Coronary artery (tissue), 2 donors: Measurements from ENCODE around the gene PGC.
A peak's percentile ranks its signal among the peaks of the same experiment; 100 is the strongest.
"Not testable (repeated sequence)": the region's sequence is repeated elsewhere in the genome, so short reads cannot be mapped to it uniquely, and the experiment has no call there.

Experiments
- DNase-seq: peaks from one replicate; pipeline ENCODE4 v3.0.0-alpha.2; 2017; ENCODE audit warnings: low spot score
- H3K27ac ChIP-seq, 2 donors: fragments of 200-600 bp; sonication (generic); one replicate each; pipeline ENCODE4 v1.5.1; 2016 to 2019
- H3K4me3 ChIP-seq: fragments of 200-600 bp; sonication (generic); 2 replicates; pipeline ENCODE4 v1.5.1; 2016; ENCODE audit warnings: mild to moderate bottlenecking, moderate library complexity
- TF ChIP-seq, protein P1 (sequence below): fragments of 200-600 bp; sonication (generic); IDR thresholded peaks from one replicate; pipeline ENCODE4 v1.5.1; 2019; ENCODE audit warnings: antibody characterized with exemption

Gene PGC

DNA sequence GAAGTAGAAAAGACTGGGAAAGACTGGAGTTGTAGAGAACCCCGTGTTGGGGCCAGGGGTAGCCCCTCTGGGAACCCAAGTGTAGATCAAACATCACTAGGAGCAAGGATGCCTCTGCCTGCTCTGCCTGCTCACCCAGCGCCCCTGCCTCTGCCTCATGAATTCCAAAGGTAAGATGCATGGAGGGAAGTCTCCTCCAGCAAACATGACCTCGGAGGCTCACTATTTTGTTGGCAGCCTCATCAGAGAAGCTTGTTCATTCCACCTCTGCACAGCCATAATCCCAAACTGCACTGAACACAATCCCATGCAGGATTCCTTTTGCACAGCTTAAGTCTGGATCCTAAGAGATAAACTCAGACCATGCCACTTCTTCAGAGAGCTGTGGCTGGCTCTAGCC lies 27.6 kb upstream of the PGC start:
- no peak for DNase-seq
- TF ChIP-seq, protein P1, sequence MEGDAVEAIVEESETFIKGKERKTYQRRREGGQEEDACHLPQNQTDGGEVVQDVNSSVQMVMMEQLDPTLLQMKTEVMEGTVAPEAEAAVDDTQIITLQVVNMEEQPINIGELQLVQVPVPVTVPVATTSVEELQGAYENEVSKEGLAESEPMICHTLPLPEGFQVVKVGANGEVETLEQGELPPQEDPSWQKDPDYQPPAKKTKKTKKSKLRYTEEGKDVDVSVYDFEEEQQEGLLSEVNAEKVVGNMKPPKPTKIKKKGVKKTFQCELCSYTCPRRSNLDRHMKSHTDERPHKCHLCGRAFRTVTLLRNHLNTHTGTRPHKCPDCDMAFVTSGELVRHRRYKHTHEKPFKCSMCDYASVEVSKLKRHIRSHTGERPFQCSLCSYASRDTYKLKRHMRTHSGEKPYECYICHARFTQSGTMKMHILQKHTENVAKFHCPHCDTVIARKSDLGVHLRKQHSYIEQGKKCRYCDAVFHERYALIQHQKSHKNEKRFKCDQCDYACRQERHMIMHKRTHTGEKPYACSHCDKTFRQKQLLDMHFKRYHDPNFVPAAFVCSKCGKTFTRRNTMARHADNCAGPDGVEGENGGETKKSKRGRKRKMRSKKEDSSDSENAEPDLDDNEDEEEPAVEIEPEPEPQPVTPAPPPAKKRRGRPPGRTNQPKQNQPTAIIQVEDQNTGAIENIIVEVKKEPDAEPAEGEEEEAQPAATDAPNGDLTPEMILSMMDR = no peak
- no peak overlapping the region for H3K4me3 ChIP-seq
- H3K27ac ChIP-seq = no peak overlapping the region

DNA sequence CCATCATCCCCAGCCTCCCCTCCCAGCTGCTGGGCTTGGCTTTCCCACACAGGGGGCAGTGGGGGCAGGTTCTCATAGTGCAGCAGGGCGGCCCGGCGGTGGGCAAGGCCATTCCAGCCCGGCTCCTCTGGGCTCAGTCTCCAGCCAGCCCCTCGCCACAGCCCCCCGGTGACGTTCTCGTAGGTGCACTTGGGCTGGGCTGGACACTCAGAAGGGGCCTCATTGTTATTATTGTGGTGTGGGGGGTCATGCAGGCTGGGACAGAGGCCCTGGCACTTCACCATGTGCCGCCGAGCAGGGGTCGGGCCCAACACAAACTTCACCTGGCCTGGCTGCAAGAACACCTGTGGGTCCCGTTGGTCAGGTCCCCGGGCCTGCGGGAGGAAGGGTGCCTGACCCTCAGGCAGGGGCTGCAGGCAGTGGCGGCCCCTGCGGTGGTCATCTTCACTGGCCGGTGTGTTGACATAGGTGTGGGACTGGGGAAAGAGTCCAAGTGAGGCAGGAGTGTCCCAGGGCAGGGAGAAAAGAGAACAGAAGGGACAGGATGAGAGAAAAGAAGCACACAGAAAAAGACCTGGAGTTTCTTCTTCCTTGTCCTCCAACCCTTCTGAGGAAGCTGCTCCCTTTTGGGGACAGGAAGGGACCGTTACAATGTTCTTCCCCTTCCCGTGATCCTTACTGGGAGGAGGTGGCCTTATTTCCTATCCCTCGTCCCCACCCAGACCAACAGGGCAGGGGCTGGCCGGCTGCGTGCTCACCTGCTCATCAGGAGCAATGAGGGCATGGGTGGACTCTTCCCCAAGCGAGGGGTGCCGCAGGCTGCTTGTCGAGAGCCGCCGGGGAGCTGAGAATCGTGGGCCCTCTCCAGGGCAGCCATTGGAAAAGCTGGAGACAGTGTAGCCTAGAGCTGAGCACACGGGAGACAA lies 24.1 kb upstream of the PGC start:
- Histone ChIP-seq H3K4me3 (no peak overlapping the region), H3K27ac (no peak overlapping the region)
- TF ChIP-seq, protein P1 = no peak
- no peak for DNase-seq

DNA sequence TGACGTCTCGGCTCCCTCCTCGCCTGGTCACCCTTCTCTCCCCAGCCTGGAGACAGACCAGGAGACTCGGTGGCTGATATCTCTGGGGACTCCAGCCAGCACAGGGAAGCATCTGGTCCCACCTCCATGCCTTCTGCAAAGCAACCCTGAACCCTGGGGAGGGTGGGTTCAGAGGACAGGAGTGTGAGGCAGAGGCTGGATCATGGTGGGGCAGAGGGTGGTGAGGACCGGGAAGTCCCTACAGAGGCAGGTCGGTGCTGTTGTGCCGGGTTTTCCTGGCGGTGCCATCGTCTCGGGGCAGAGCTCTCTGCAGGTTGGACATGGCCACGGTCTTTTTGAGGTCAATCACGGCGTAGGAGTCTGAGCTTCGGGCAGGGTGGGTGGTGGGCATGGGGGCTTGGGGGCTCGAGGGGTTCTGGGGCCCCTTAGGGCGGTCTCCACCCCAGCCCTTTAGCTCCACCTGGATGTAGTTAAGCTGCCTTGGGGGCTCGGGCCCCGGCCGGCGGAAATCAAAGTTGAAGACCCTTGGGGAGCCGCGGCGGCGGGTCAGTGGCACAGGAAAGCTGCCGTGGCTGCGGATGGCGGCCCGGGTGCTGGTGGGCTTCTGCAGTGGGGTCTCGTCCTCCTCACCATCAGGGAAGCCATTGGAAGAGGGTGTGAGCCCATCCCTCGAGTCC lies 23.3 kb upstream of the PGC start:
- H3K27ac ChIP-seq = no peak overlapping the region
- no peak overlapping the region for H3K4me3 ChIP-seq
- no peak for DNase-seq
- TF ChIP-seq, protein P1 = no peak

DNA sequence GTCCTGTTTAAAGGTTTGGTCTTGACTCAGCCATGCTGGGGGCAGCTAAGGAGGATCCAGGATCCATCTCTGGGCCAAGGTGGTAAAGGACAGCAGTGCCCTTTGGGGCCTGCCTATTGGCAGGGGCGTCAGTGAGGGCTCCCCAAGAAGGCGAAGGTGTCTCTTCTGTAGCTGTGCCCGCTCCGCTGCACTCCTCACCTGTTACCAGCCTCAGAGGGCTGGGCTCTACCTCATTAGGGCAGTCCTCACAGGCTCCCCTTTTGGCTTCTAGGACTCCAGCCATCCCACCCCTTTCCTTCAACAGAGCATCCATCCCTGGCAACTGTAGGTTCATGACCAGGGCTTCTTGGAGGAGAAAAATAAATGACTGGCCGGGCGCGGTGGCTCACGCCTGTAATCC lies 22.2 kb upstream of the PGC start:
- no peak for DNase-seq
- TF ChIP-seq, protein P1 = no peak
- Histone ChIP-seq H3K4me3 (no peak overlapping the region), H3K27ac (no peak overlapping the region)

DNA sequence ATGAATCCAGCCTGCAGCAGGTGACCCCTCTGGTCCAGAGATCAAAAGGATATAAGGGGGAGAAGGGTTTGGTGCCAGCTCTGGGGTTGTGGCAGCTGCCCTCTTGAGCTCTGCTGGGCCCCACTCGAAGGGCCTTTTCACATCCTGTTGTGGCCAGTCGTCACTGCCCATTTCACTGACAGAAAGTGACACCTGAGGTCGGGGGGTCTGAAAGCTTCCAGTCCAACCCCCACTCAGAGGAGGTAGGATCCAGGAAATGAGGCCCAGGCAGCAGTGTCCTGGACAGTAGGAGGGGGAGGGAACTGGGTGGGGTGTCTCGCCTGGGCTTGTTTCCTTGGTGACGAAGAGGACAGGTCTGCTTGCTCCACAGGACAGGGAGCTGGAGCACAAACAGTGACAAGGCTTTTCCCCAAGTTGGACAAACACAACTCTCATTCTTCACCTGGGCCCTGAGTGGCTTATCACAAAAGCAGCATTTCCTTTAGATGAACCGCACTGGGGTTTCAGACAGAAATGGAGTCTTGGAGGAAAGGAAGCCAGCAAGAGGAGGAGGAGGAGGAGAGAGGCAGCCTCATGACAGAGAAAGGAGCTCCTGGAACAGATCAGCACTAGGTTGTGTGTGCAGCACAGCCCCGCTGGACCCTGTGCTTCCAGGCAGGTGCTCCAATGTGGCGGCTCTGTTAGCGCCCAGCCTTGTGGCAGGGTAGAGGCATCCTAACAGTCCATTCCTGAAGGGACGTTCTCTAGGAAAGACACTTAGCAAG lies 21.5 kb upstream of the PGC start:
- H3K4me3 ChIP-seq = no peak overlapping the region
- no peak for DNase-seq
- TF ChIP-seq, protein P1 = no peak
- no peak overlapping the region for H3K27ac ChIP-seq

DNA sequence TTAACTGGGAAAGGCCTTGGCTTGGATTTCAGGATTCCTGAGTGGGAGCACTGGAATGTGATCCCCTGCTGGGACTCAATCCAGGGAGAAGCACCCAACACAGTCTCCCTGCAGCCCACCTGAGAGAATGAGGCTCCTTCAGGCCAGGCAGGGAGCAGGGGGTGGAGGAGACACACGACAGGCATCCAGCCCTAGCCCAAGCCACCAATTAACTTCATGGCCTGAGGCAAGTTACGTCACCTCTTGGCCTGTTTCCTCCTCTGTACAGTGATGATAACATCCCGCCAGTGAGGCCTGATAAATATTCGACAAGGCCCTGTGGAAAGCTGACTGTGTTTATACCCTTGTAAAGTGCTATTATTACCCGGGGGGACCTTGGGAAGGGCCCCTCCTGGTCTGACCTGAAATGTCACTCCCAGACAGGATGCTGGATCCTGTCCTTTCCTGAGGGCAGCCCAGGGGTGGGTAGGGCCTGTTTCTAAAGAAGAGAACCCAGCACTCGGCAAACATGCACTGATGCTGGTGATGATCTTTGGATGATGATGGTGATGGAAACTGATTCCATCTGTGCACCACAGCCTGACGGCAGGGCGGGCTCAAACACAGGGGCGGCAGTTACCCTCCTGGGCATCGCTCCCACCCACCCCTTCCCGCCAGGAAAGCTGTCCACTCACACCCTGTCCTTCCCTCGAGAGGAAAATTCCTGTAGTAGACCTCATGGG lies 20.1 kb upstream of the PGC start:
- DNase-seq = no peak
- peak overlapping the region in 1 of 2 donors; percentile 52 for H3K27ac ChIP-seq

DNA sequence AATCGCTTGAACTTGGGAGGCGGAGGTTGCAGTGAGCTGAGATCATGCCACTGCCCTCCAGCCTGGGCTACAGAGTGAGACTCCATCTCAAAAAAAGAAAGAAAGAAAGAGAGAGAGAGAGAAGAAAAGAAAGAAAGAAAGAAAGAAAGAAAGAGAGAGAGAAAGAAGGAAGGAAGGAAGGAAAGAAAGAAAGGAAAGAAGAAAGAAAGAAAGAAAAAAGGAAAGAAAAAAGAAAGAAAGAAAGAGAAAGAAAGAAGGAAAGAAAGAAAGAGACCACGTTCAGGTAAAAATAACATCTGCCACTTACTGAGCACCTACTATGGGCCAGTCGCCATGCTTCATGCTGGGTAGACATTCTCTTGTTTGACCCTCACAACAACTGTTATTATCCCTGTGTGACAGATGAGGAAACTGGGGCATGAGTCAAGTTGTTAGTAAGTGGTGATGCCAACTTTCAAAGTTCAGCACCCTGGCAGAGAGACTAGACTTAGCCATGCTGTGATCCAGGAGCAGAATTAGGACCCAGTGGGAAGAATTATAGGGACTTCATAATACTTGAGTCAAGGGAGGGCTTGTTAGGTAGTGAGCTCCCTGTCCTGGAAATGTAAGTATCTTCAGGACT lies 19.0 kb upstream of the PGC start:
- not testable (repeated sequence) for H3K4me3 ChIP-seq, H3K27ac ChIP-seq, DNase-seq

More for the DNA sequence above, 20.1 kb upstream of the PGC start:
- H3K4me3 ChIP-seq = no peak overlapping the region
- TF ChIP-seq, protein P1 = no peak
